Prostate gland (tissue), 2 donors: ENCODE measurements around the gene CHURC1. TPM values are rescaled to one million over a fixed set of nuclear protein-coding genes. Genes with fewer than 3 reads are reported as not detected.

Experiments used
- DNase-seq: peaks from one replicate; pipeline ENCODE4 v3.0.0-alpha.2; 2019; ENCODE audit warnings: low spot score
- H3K27ac ChIP-seq, 2 donors: fragments of 200-600 bp; sonication (generic); 2 replicates each; pipeline ENCODE4 v1.5.1; 2017 to 2019
- H3K27me3 ChIP-seq: fragments of 200-600 bp; sonication (generic); replicated peaks from 2 replicates; pipeline ENCODE4 v1.5.1; 2019; ENCODE audit not compliant: insufficient read depth
- H3K36me3 ChIP-seq, 2 donors: fragments of 200-600 bp; sonication (generic); 1 replicate in 1 of 2; 2 replicates in 1 of 2; pipeline versions ENCODE4 v1.5.1 to v1.8.1; 2017 to 2019
- H3K4me1 ChIP-seq: fragments of 200-600 bp; sonication (generic); replicated peaks from 2 replicates; pipeline ENCODE4 v1.5.1; 2019
- H3K4me3 ChIP-seq, 2 donors: fragments of 200-600 bp; sonication (generic); 2 replicates each; pipeline ENCODE4 v1.5.1; 2017 to 2019
- H3K9me3 ChIP-seq: fragments of 200-600 bp; sonication (generic); 2 replicates; pipeline ENCODE4 v1.5.1; 2017
- POLR2A ChIP-seq: fragments of 450-650 bp; IDR thresholded peaks from one replicate; pipeline ENCODE4 v1.6.1; 2016; ENCODE audit warnings: antibody characterized with exemption, mild to moderate bottlenecking
- POLR2AphosphoS5 ChIP-seq: sonication (generic); formaldehyde crosslinking; IDR thresholded peaks from one replicate; pipeline ENCODE4 v1.6.1; 2017; ENCODE audit warnings: antibody characterized with exemption
- whole genome bisulfite sequencing: methylation state at CpG from one replicate; pipeline ENCODE4 v1.1.5; 2018; 5-methylcytosine and 5-hydroxymethylcytosine counted together
- intact Hi-C: fragments of 100-400 bp; cut with DNase I; formaldehyde crosslinking; loops from one replicate; pipeline ENCODE4 v1.14.2; 2022
- total RNA-seq, 2 donors: library from RNA; depleted of rRNA; stranded (reverse); fragments of >200 nt; gene quantifications; one replicate each; pipeline ENCODE4 v1.1.0, GENCODE V29; 2016
- TF ChIP-seq, protein P1 (sequence below), 4 experiments: fragments of 200-600 bp in 2 of 4; fragments of 450-650 bp in 2 of 4; sonication (generic) in 2 of 4; IDR thresholded peaks; 1 replicate in 3 of 4; 2 replicates in 1 of 4; pipeline ENCODE4 v1.5.1; 2016 to 2019; ENCODE audit warnings: antibody characterized with exemption in 4 of 4, mild to moderate bottlenecking in 2 of 4, moderate library complexity in 2 of 4

Gene CHURC1
- total RNA-seq, 2 donors from 2014 or later, result 47.8 to 49.2 TPM

DNA sequence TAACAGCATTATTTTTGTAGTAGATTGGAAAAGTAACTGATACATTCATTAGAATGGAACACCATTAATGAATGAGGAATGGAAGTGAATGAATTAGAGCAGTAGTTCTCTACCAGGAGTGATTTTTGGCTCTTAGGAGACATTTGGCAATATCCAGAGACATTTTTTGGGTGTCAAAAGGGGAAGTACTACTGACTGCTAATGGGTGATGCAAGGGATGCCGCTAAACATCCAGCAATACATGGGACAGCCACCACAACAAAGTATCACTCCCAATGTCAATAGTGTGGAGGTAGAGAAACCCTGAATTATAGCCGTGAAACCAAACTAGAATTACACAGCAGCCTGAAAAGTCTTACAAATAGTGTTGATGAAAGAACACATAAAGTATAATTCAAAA lies 1.5 kb downstream of the CHURC1 start:
- 90% methylated on average over 2 of the region's 2 CpGs for WGBS
- H3K27me3 ChIP-seq, result no peaks in the 10 kb centered on the region
- no peaks in the 10 kb centered on the region for H3K9me3 ChIP-seq
- no peak for DNase-seq
- intact Hi-C loops, result no loop called here
- no peak for TF ChIP-seq POLR2A
- no peak for TF ChIP-seq POLR2AphosphoS5
- TF ChIP-seq, protein P1, sequence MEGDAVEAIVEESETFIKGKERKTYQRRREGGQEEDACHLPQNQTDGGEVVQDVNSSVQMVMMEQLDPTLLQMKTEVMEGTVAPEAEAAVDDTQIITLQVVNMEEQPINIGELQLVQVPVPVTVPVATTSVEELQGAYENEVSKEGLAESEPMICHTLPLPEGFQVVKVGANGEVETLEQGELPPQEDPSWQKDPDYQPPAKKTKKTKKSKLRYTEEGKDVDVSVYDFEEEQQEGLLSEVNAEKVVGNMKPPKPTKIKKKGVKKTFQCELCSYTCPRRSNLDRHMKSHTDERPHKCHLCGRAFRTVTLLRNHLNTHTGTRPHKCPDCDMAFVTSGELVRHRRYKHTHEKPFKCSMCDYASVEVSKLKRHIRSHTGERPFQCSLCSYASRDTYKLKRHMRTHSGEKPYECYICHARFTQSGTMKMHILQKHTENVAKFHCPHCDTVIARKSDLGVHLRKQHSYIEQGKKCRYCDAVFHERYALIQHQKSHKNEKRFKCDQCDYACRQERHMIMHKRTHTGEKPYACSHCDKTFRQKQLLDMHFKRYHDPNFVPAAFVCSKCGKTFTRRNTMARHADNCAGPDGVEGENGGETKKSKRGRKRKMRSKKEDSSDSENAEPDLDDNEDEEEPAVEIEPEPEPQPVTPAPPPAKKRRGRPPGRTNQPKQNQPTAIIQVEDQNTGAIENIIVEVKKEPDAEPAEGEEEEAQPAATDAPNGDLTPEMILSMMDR (IDR thresholded peaks at IDR 0.05), result no peak
- H3K36me3 ChIP-seq, result no peaks in the 10 kb centered on the region
- H3K4me1 ChIP-seq, result peaks cover 6% of the 10 kb centered on the region
- no peak overlapping the region for H3K27ac ChIP-seq
- H3K4me3 ChIP-seq, result no peak overlapping the region

DNA sequence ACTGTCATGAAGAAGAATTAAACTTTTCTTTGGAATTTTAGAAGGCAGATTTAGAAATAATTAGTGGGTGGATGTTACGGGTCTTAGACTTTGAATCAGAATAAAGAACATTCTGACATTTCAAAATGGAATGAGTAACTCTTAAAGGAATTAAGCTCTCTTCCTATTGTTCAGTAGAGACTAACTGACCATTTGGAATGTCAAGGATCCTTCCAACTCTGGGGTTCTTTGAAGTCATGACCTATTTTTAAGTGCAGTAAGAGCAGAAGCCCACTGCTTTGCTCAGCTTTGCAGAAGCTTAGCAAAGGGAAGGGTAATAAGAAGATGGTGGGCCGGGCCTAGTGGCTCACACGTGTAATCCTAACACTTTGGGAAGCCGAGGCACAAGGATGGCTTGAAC lies 4.0 kb downstream of the CHURC1 start:
- DNase-seq, result no peak
- intact Hi-C loops, result no loop called here
- Histone ChIP-seq H3K27me3 (no peaks in the 10 kb centered on the region), H3K4me3 (no peak overlapping the region), H3K4me1 (peaks cover 6% of the 10 kb centered on the region), H3K9me3 (no peaks in the 10 kb centered on the region), H3K36me3 (no peaks in the 10 kb centered on the region), H3K27ac (no peak overlapping the region)
- no peak for TF ChIP-seq POLR2A
- TF ChIP-seq POLR2AphosphoS5, result no peak
- TF ChIP-seq, protein P1 (IDR thresholded peaks at IDR 0.05), result no peak
- WGBS, result 88% methylated on average over 4 of the region's 4 CpGs

DNA sequence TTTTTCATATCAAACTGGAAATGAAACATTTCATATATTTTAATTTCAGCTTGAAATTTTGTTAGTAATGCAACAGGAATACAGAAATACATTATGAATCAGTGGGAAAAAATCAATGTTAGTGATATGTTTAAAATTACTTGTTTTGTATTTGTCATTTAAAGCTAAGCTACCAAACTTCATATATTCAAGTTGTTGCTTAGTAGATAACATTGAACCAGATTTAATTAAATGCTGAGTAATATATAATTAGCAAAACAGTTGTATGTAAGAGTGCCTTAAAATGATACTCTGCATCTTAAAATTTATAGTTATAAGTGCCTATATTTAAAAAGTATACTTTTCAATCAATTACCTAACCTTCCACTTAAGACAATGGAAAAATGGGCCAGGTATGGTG lies 5.0 kb downstream of the CHURC1 start:
- no peaks in the 10 kb centered on the region for H3K36me3 ChIP-seq

DNA sequence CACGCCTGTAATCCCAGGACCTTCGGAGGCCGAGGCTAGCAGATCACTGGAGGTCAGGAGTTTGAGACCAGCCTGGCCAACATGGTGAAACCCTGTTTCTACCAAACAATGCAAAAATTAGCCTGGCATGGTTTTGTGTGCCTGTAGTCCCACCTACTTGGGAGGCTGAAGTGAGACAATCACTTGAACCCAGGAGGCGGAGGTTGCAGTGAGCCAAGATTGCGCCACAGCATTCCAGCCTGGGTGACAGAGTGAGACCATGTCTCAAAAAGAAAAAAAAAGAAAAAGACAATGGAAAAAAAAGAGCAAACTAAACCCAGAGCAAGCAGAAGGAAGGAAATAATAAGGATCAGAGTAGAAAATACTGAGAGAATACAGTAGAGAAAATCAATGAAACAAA lies 5.4 kb downstream of the CHURC1 start:
- no peaks in the 10 kb centered on the region for H3K36me3 ChIP-seq
- H3K4me1 ChIP-seq, result peaks cover 6% of the 10 kb centered on the region
- intact Hi-C loops, result no loop called here
- no peak overlapping the region for H3K27ac ChIP-seq
- H3K9me3 ChIP-seq, result no peaks in the 10 kb centered on the region
- TF ChIP-seq POLR2A, result no peak
- no peak for TF ChIP-seq POLR2AphosphoS5
- TF ChIP-seq, protein P1 (IDR thresholded peaks at IDR 0.05), result no peak
- H3K27me3 ChIP-seq, result no peaks in the 10 kb centered on the region
- 95% methylated on average over 5 of the region's 5 CpGs for WGBS
- DNase-seq, result no peak
- H3K4me3 ChIP-seq, result no peak overlapping the region

More for the DNA sequence above, 5.0 kb downstream of the CHURC1 start:
- intact Hi-C loops, result no loop called here
- Histone ChIP-seq H3K4me1 (peaks cover 6% of the 10 kb centered on the region), H3K9me3 (no peaks in the 10 kb centered on the region), H3K27ac (no peak overlapping the region), H3K27me3 (no peaks in the 10 kb centered on the region), H3K4me3 (no peak overlapping the region)
- TF ChIP-seq POLR2A (no peak), POLR2AphosphoS5 (no peak)
- TF ChIP-seq, protein P1 (IDR thresholded peaks at IDR 0.05), result no peak
- no peak for DNase-seq

DNA sequence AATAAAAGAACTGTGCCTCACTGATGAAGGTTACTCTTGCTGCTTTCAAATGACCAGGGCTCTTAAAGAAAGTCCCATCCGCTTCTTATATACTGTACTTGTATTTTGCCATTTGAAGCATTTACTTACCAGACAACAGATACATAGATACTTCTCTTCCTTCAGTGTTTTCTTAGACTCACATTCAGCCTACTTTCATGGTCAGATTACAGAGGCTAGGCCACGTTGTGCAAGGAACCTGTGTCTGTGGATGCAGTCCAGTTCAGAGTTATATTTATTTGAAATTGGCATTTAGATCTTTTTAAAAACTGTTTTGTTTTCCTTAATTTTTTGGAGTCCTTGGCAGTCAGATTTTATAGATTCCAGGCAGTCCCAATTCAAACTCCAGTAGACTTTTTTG lies 6.2 kb downstream of the CHURC1 start:
- Histone ChIP-seq H3K4me3 (no peak overlapping the region), H3K27ac (no peak overlapping the region), H3K4me1 (no peaks in the 10 kb centered on the region), H3K36me3 (no peaks in the 10 kb centered on the region), H3K27me3 (no peaks in the 10 kb centered on the region), H3K9me3 (no peaks in the 10 kb centered on the region)
- 93% methylated on average over 2 of the region's 2 CpGs for WGBS
- TF ChIP-seq POLR2A (no peak), POLR2AphosphoS5 (no peak)
- TF ChIP-seq, protein P1 (IDR thresholded peaks at IDR 0.05), result no peak
- intact Hi-C loops, result no loop called here
- DNase-seq, result no peak
